ENCODE measurements around the gene EGFL8. TPM values are rescaled to one million over a fixed set of nuclear protein-coding genes. Genes with fewer than 3 reads are reported as not detected.
A peak's percentile ranks its signal among the peaks of the same experiment; 100 is the strongest.

Gene EGFL8
- total and polyA plus RNA-seq, 7 donors, result 2.3 to 24.4 (median 13.8) TPM

DNA sequence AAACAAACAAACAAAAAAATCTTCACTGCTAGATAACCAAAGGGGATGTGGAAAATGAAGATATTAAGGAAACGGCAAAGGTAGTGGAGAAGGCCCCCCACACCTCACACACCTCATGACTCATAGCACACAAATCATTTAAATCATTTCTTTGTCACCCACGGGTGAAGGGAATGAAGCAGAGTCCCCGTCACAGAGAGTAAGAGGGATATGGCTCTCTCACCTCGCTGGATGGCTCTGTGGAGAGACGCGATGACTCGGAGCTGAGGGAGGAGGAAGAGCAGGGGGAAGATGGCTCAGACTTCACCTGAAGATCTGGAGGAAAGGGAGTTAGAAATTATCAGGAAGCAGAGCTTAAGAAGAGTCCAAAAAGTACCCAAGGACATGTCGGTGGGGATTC, 37.5 kb upstream of the EGFL8 start:
- Histone ChIP-seq H3K4me1 (peaks cover 0 to 36% (median 31%) of the 10 kb centered on the region in 4 donors), H3K4me3 (peak overlapping the region in 2 of 4 donors; percentile 81 to 92), H3K27me3 (no peaks in the 10 kb centered on the region), H3K36me3 (peaks cover 5 to 50% (median 26%) of the 10 kb centered on the region in 4 donors), H3K27ac (peak overlapping the region in 2 of 4 donors; percentile 93 to 94), H3K9me3 (no peaks in the 10 kb centered on the region)
- TF ChIP-seq POLR2AphosphoS5 (IDR thresholded peaks at IDR 0.05), result no peak
- TF ChIP-seq EP300 (IDR thresholded peaks at IDR 0.05), result no peak
- TF ChIP-seq, protein P1, sequence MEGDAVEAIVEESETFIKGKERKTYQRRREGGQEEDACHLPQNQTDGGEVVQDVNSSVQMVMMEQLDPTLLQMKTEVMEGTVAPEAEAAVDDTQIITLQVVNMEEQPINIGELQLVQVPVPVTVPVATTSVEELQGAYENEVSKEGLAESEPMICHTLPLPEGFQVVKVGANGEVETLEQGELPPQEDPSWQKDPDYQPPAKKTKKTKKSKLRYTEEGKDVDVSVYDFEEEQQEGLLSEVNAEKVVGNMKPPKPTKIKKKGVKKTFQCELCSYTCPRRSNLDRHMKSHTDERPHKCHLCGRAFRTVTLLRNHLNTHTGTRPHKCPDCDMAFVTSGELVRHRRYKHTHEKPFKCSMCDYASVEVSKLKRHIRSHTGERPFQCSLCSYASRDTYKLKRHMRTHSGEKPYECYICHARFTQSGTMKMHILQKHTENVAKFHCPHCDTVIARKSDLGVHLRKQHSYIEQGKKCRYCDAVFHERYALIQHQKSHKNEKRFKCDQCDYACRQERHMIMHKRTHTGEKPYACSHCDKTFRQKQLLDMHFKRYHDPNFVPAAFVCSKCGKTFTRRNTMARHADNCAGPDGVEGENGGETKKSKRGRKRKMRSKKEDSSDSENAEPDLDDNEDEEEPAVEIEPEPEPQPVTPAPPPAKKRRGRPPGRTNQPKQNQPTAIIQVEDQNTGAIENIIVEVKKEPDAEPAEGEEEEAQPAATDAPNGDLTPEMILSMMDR (IDR thresholded peaks at IDR 0.05), result no peak
- no peak for TF ChIP-seq POLR2A (IDR thresholded peaks at IDR 0.05)
- intact Hi-C loops (cut with DNase I), result loop anchor here (10.0 kb wide), 1 partner anchor 222 kb away; the partner anchor contains the start of gene ZBTB12
- WGBS, 2 donors, result 45 to 61% methylated on average over 8 of the region's 8 CpGs
- no peak for DNase-seq

DNA sequence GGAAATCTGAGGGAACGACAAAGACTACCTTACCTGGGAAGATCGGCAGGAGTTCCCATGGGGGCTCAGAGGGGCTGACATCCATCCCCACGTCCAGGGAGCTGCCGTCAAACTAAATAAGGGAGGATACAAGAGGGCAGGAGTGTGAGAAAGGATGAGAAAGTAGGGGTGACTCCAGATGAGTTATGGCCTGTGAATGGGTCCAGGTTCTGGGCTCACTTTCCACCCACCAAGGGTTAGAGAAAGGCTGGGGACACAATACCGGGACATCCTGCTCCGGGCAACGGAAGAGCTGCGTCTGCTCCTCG, 37.0 kb upstream of the EGFL8 start:
- TF ChIP-seq, protein P1 (IDR thresholded peaks at IDR 0.05), result no peak
- TF ChIP-seq POLR2AphosphoS5 (IDR thresholded peaks at IDR 0.05), result no peak
- TF ChIP-seq EP300 (IDR thresholded peaks at IDR 0.05), result no peak
- TF ChIP-seq POLR2A (IDR thresholded peaks at IDR 0.05), result no peak
- intact Hi-C loops (cut with DNase I), result loop anchor here (10.0 kb wide), 1 partner anchor 223 kb away; the partner anchor contains the start of gene ZBTB12
- Histone ChIP-seq H3K36me3 (peaks cover 5 to 46% (median 24%) of the 10 kb centered on the region in 4 donors), H3K27ac (peak overlapping the region; percentile 85 to 94 (median 92)), H3K4me1 (peaks cover 0 to 36% (median 31%) of the 10 kb centered on the region in 4 donors), H3K9me3 (no peaks in the 10 kb centered on the region), H3K4me3 (peak overlapping the region; percentile 77 to 92 (median 83)), H3K27me3 (no peaks in the 10 kb centered on the region)
- WGBS, 2 donors, result 6 to 10% methylated on average over 9 of the region's 9 CpGs
- no peak for DNase-seq

DNA sequence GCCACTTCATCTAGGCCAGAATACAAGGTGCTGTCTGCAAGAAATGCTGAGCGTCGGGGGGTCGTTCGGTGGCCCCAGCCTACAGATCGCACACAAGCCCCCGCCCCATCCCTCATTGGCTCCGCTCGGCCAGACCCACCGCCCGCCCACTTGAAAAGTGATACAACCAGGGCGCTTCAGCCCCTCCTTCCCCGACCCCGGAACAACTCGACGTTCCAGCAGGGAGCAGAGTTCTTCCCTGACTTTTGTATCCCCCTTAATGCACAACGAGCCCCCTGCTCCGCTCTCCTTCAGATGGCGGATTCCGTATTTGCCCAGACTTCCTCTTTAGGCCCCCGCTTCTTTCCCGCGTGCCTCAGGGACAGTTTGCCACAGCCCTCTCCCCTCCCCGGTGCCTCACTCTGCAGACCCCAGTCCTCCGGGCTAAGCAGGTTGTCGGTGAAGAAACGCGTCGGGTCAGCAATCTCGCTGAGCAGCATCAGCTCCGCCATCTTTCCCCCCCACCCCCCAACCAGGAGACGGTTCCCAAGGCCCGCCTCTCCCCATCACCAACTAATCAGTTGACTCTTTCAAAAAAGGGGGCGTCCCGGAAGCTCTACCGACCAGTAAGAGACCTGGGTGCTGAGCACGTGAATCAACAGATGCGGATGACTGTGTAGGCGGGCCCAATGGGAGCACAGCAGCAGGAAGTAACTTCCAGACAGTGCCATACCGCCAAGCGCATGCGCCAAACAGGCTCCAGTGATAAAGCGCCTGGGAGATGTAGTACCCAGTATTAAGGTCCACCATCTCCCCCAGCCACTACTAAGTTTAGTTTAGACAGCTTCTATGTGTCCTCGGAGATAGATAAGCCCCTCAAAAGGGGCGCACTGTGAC, 36.4 kb upstream of the EGFL8 start, which contains the start of gene ATF6B:
ATF6B (minus strand) TSS at position 530 of the 876 bp plus-strand sequence; CDS start at position 491, 39 bp downstream.
- Histone ChIP-seq H3K36me3 (peaks cover 5 to 40% (median 24%) of the 10 kb centered on the region in 4 donors), H3K4me3 (peak within 1 kb of the TSS; percentile 77 to 92 (median 83)), H3K9me3 (no peaks in the 10 kb centered on the region), H3K4me1 (peaks cover 0 to 36% (median 31%) of the 10 kb centered on the region in 4 donors), H3K27me3 (no peaks in the 10 kb centered on the region), H3K27ac (peak within 1 kb of the TSS; percentile 91 to 94 (median 92))
- 0 to 1% methylated on average over 44 of the region's 44 CpGs for WGBS, 2 donors
- DNase-seq, result peak; percentile 100
- intact Hi-C loops (cut with DNase I), result loop anchor here (10.0 kb wide), 1 partner anchor 223 kb away; the partner anchor contains the start of gene ZBTB12
- TF ChIP-seq EP300 (IDR thresholded peaks at IDR 0.05) (no peak), POLR2AphosphoS5 (IDR thresholded peaks at IDR 0.05) (peak; percentile 43 to 82 (median 78)), POLR2A (IDR thresholded peaks at IDR 0.05) (peak; percentile 68 to 76)

DNA sequence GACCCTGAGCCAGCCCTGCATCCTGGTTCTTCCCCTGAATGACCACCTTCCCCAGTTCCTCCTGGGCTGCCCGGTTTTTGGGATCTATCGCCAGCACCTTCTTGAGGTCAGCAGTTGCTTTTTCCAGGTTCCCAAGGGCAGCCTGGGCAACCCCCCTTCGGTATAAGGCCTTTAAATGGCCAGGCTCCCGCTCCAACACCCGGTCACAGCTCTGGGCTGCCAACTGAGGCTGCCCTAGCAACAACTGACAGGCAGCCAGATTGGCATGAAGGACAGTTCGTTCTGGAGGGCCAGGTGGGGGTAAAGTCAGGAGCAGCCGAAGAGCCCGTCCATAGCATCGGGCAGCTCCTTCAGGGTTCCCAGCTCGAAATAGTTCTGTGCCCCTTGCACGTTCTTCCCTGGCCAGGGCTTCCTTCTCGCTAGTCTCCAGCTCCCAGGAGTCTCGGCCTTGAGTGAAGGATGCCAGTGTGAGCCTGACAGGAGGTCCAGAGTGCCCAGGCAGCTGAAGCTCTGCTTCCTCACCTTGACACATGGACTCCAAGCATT, 35.6 kb upstream of the EGFL8 start:
- Histone ChIP-seq H3K9me3 (no peaks in the 10 kb centered on the region), H3K4me3 (peak overlapping the region in 3 of 4 donors; percentile 68 to 92 (median 77)), H3K36me3 (peaks cover 0 to 31% (median 18%) of the 10 kb centered on the region in 4 donors), H3K27me3 (no peaks in the 10 kb centered on the region), H3K27ac (peak overlapping the region; percentile 91 to 94 (median 92)), H3K4me1 (peaks cover 0 to 36% (median 31%) of the 10 kb centered on the region in 4 donors)
- intact Hi-C loops (cut with DNase I), result loop anchor here (1.0 to 10.0 kb wide), 2 partner anchors 66 to 224 kb away; partner anchors contain the start of gene ZBTB12
- no peak for TF ChIP-seq POLR2A (IDR thresholded peaks at IDR 0.05)
- TF ChIP-seq POLR2AphosphoS5 (IDR thresholded peaks at IDR 0.05), result no peak
- TF ChIP-seq EP300 (IDR thresholded peaks at IDR 0.05), result no peak
- TF ChIP-seq, protein P1 (IDR thresholded peaks at IDR 0.05), result no peak
- 88 to 92% methylated on average over 13 of the region's 13 CpGs for whole genome bisulfite sequencing, 2 donors
- DNase-seq, result no peak
